ENCODE measurements around the gene SPRING1.
"Not testable (repeated sequence)": the region's sequence is repeated elsewhere in the genome, so short reads cannot be mapped to it uniquely, and the experiment has no call there.

Gene SPRING1

GRCh38 chr12:116742787-116743186 is 4.9 kb upstream of the SPRING1 start:
- not testable (repeated sequence) for DNase-seq

GRCh38 chr12:116739381-116739887 is 1.6 kb upstream of the SPRING1 start:
- DNase-seq: no peak

GRCh38 chr12:116736962-116737773 is 701 bp downstream of the SPRING1 start:
- DNase-seq: peak in 1 of 51 donors; percentile 7

GRCh38 chr12:116735951-116736599 is 1.8 kb downstream of the SPRING1 start:
- DNase-seq: peak in 4 of 51 donors; percentile 9 to 32 (median 22)

GRCh38 chr12:116735084-116735483 is 2.8 kb downstream of the SPRING1 start:
- DNase-seq: no peak

- DNase-seq: no peak
Observed at GRCh38 chr12:116734156-116734768, 3.6 kb downstream of the SPRING1 start.

- DNase-seq: no peak
Observed at GRCh38 chr12:116731801-116732200, 6.1 kb downstream of the SPRING1 start.

- DNase-seq: no peak
Observed at GRCh38 chr12:116727891-116728290, 10.0 kb downstream of the SPRING1 start.

- DNase-seq: no peak
Observed at GRCh38 chr12:116727261-116727660, 10.6 kb downstream of the SPRING1 start.

GRCh38 chr12:116726694-116727093 is 11.2 kb downstream of the SPRING1 start:
- DNase-seq: no peak

- no peak for DNase-seq
Observed at GRCh38 chr12:116722245-116722644, 15.6 kb downstream of the SPRING1 start.

GRCh38 chr12:116719731-116720528 is 17.9 kb downstream of the SPRING1 start:
- DNase-seq: peak in 3 of 51 donors; percentile 10 to 51 (median 10)

GRCh38 chr12:116718655-116719454 is 19.0 kb downstream of the SPRING1 start:
- DNase-seq: peak in 1 of 51 donors; percentile 53

- peak in 37 of 51 donors; percentile 6 to 74 (median 40) for DNase-seq
Observed at GRCh38 chr12:116717466-116718437, 20.1 kb downstream of the SPRING1 start.

GRCh38 chr12:116714175-116714574 is 23.7 kb downstream of the SPRING1 start:
- DNase-seq: no peak

- no peak for DNase-seq
Observed at GRCh38 chr12:116713527-116713926, 24.3 kb downstream of the SPRING1 start.

GRCh38 chr12:116712458-116713303 is 25.2 kb downstream of the SPRING1 start:
- DNase-seq: no peak
